Fibroblast of mammary gland (primary cell): ENCODE measurements around the gene POLG.
A peak's percentile ranks its signal among the peaks of the same experiment; 100 is the strongest.

Source experiments
- DNase-seq: peaks from one replicate; pipeline ENCODE4 v3.0.0-alpha.2; 2010; ENCODE audit warnings: low read depth
- H3K4me3 ChIP-seq: 2 replicates; pipeline ENCODE4 v1.5.1; 2011; ENCODE audit warnings: low read depth, mild to moderate bottlenecking, low read length, moderate library complexity; ENCODE audit not compliant: control insufficient read depth
- TF ChIP-seq, protein P1 (sequence below): conservative IDR thresholded peaks from 2 replicates; pipeline ENCODE4 v1.5.1; 2011; ENCODE audit warnings: low read depth, low read length, inconsistent platforms; ENCODE audit not compliant: control insufficient read depth, insufficient read depth

Gene POLG

GRCh38 chr15:89325039-89325803, 9.4 kb downstream of the POLG start:
- DNase-seq: no peak
- no peak overlapping the region for H3K4me3 ChIP-seq
- TF ChIP-seq, protein P1, sequence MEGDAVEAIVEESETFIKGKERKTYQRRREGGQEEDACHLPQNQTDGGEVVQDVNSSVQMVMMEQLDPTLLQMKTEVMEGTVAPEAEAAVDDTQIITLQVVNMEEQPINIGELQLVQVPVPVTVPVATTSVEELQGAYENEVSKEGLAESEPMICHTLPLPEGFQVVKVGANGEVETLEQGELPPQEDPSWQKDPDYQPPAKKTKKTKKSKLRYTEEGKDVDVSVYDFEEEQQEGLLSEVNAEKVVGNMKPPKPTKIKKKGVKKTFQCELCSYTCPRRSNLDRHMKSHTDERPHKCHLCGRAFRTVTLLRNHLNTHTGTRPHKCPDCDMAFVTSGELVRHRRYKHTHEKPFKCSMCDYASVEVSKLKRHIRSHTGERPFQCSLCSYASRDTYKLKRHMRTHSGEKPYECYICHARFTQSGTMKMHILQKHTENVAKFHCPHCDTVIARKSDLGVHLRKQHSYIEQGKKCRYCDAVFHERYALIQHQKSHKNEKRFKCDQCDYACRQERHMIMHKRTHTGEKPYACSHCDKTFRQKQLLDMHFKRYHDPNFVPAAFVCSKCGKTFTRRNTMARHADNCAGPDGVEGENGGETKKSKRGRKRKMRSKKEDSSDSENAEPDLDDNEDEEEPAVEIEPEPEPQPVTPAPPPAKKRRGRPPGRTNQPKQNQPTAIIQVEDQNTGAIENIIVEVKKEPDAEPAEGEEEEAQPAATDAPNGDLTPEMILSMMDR: no peak

DNA sequence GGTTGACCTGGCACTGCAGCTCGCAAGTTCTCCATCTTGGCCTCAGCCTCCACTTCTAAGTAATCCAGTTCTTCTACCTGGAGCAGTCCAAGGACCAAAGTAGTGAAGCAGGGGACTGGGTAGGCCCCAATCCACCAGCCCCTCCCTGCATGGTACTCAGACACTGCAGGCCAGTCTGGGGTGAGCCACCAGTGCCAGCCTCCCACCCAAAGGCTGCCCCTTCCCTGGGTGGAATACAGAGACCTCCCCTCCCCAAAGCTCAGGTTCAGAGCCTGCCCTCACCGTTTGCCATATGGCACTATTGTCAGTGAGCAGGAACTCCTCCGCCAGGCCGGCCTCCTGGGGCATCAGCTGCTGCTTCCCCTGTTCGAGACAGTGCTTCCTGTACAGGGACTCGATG, 10.8 kb downstream of the POLG start:
- TF ChIP-seq, protein P1: no peak
- H3K4me3 ChIP-seq: no peak overlapping the region
- no peak for DNase-seq

DNA sequence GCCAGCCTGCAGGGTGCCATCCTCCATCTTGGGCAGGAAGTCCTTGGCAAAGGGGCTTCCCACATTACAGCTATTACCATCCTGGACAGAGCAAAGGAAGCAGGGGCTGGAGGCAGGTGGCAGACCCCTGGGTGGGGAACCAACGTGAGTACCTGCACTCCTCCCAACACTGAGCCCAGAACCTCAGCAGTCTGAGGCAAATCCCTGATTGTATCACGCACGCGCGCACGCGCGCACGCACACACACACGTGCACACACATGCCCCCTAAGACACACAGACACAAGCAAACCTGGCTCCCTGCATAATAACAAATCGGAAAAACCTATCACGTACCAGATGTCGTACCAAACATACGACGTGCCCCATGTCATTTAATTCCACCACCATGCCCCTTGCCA, 11.8 kb downstream of the POLG start:
- no peak for DNase-seq
- H3K4me3 ChIP-seq: no peak overlapping the region
- TF ChIP-seq, protein P1: no peak

DNA sequence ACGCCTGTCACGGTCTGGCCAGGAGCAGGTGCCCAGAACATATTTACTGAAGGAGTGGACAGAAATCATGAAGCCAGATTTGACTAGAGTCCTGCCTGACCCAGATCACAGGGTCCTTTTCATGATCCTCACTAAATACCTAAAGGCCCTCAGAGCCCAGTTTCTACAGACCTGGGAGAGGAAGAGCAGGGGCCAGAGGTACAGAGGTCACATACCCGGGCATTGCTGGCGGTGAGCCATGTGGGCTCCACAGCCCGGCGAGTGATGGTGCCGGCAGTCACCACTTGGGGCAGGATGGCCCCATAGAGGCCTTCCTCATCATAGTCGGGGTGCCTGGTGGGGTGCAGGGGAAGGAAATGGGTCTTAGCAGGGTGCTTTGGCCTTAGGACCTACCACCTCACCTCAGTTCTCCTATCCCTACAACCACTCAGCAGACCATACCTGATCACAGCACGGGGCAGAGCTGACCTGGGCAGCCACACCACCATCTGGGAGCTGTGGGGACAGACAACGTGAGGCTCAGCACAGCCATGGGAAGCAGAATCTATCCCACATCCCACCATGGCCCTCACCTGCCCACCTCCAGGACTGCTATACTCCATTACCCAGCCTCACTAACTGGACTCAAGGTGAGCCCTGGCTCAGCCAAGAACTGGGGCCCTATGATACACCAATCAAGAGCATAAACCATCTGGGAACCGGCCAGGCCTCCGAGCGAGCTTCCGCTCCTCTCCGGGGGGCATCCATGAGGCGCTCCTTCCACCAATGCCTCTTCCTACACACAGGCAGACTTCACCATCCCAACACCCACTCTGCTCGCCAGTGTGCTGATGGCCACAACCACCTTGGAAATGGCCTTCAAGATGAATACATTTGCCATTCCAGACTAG, 12.9 kb downstream of the POLG start:
- TF ChIP-seq, protein P1: peak; percentile 10
- DNase-seq: no peak
- no peak overlapping the region for H3K4me3 ChIP-seq

GRCh38 chr15:89320200-89320599, 14.4 kb downstream of the POLG start:
- no peak overlapping the region for H3K4me3 ChIP-seq
- TF ChIP-seq, protein P1: no peak
- no peak for DNase-seq

DNA sequence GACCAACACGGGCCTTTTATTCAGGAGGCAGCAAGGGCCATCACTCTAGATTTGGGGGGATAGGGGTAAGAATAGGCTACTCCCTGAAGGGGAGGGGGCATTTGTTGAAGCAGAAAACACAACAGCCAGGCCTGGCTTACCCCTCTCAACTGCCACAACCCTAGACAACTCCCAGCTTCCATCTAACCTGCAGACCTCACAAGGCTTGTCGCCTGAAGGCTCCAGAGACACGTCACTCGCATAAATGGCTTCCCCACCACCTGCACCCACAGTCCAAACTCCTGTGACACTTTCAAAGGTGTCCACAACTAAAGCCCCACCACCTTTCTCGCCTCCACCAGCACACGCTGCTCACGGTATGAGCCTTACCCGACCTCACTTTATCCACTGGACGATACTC, 14.9 kb downstream of the POLG start:
- no peak overlapping the region for H3K4me3 ChIP-seq
- no peak for DNase-seq
- TF ChIP-seq, protein P1: no peak
